ENCODE results near the gene IFNGR1. TPM values are rescaled to one million over a fixed set of nuclear protein-coding genes. Genes with fewer than 3 reads are reported as not detected.

IFNGR1 gene
- total RNA-seq, 2 donors from 2014 or later, result 65.5 to 102 TPM

DNA sequence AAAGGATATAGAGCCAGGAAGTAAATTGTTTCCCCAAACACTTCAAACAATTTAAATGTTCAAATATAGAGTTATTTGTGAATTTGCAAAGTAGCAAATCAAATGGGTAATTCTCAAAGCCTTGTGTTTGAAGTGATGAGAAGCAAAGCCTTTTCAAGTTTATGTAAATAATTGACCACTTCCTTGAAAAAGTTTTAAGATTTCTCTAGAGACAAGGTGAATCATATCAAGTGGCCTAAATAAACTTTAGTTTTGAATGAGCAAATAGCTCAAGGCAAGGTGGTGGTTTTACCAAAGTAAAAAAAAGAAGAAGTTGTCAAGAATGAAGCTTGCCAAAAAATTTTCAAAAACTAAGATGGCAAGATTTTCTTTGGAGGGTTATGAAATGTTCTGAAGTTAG is 42.6 kb upstream of the IFNGR1 start:
- H3K9me3 ChIP-seq, result no peaks in the 10 kb centered on the region
- peaks cover 5 to 25% of the 10 kb centered on the region in 2 donors for H3K4me1 ChIP-seq (ENCODE audit: control insufficient read depth in 1 of 2, low read depth in 2 of 2)
- H3K36me3 ChIP-seq, result no peaks in the 10 kb centered on the region
- ATAC-seq (ENCODE audit: insufficient number of reproducible peaks, low FRiP score, low read depth) (no peak), DNase-seq (ENCODE audit: low spot score) (no peak)
- TF ChIP-seq CTCF (IDR thresholded peaks at IDR 0.05), result no peak
- peak overlapping the region in 1 of 2 donors; percentile 20 for H3K27ac ChIP-seq
- H3K4me3 ChIP-seq, result no peak overlapping the region
- H3K27me3 ChIP-seq (replicated peaks; ENCODE audit: insufficient read depth), result no peaks in the 10 kb centered on the region

GRCh38 chr6:137261361-137261760 is 42.2 kb upstream of the IFNGR1 start:
- ATAC-seq (ENCODE audit: insufficient number of reproducible peaks, low FRiP score, low read depth), result no peak
- no peaks in the 10 kb centered on the region for H3K27me3 ChIP-seq (replicated peaks; ENCODE audit: insufficient read depth)

DNA sequence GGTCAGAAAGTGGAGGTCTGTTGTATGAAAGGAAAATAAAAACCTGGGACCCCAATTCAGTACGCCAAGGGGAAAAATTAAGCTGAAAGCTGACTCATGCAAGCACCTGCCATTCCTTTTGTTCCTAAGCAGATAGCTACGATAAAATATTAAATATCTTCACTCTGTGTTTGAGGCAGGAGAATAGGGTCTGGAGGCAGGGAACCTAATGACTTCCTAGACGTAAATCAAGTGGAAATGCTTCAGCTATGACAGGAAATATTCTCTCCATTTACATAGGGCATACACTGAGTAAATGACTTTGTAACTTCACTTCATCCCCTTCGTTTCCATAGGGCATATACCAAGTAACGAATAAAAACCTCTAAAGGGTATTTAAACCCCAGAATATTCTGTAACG is 41.0 kb upstream of the IFNGR1 start:
- Histone ChIP-seq H3K4me3 (no peak overlapping the region), H3K36me3 (no peaks in the 10 kb centered on the region), H3K4me1 (ENCODE audit: control insufficient read depth in 1 of 2, low read depth in 2 of 2) (peaks cover 5 to 25% of the 10 kb centered on the region in 2 donors), H3K27me3 (replicated peaks; ENCODE audit: insufficient read depth) (no peaks in the 10 kb centered on the region), H3K27ac (no peak overlapping the region), H3K9me3 (no peaks in the 10 kb centered on the region)
- ATAC-seq (ENCODE audit: insufficient number of reproducible peaks, low FRiP score, low read depth) (no peak), DNase-seq (ENCODE audit: low spot score) (no peak)
- TF ChIP-seq CTCF (IDR thresholded peaks at IDR 0.05), result no peak

More at GRCh38 chr6:137261361-137261760, 42.2 kb upstream of the IFNGR1 start:
- no peaks in the 10 kb centered on the region for H3K9me3 ChIP-seq
- peak overlapping the region in 1 of 2 donors; percentile 20 for H3K27ac ChIP-seq
- TF ChIP-seq CTCF (IDR thresholded peaks at IDR 0.05), result no peak
- peaks cover 5 to 25% of the 10 kb centered on the region in 2 donors for H3K4me1 ChIP-seq (ENCODE audit: control insufficient read depth in 1 of 2, low read depth in 2 of 2)
- no peaks in the 10 kb centered on the region for H3K36me3 ChIP-seq
- no peak overlapping the region for H3K4me3 ChIP-seq
- no peak for DNase-seq (ENCODE audit: low spot score)

- H3K4me3 ChIP-seq, result no peak overlapping the region
- DNase-seq (ENCODE audit: low spot score), result no peak
- peaks cover 5 to 25% of the 10 kb centered on the region in 2 donors for H3K4me1 ChIP-seq (ENCODE audit: control insufficient read depth in 1 of 2, low read depth in 2 of 2)
- ATAC-seq (ENCODE audit: insufficient number of reproducible peaks, low FRiP score, low read depth), result no peak
- H3K36me3 ChIP-seq, result no peaks in the 10 kb centered on the region
- no peak for TF ChIP-seq CTCF (IDR thresholded peaks at IDR 0.05)
- H3K9me3 ChIP-seq, result peaks cover 2% of the 10 kb centered on the region
- no peak overlapping the region for H3K27ac ChIP-seq
- no peaks in the 10 kb centered on the region for H3K27me3 ChIP-seq (replicated peaks; ENCODE audit: insufficient read depth)
These were observed 40.2 kb upstream of the IFNGR1 start for GRCh38 chr6:137259349-137259748.

- no peak for TF ChIP-seq CTCF (IDR thresholded peaks at IDR 0.05)
- H3K27ac ChIP-seq, result no peak overlapping the region
- no peak for ATAC-seq (ENCODE audit: insufficient number of reproducible peaks, low FRiP score, low read depth)
These were observed 39.0 kb upstream of the IFNGR1 start for GRCh38 chr6:137258170-137258569.

More at GRCh38 chr6:137258170-137258569, 39.0 kb upstream of the IFNGR1 start:
- H3K9me3 ChIP-seq, result peaks cover 7% of the 10 kb centered on the region
- DNase-seq (ENCODE audit: low spot score), result no peak
- H3K36me3 ChIP-seq, result no peaks in the 10 kb centered on the region
- H3K27me3 ChIP-seq (replicated peaks; ENCODE audit: insufficient read depth), result no peaks in the 10 kb centered on the region
- H3K4me1 ChIP-seq (ENCODE audit: control insufficient read depth in 1 of 2, low read depth in 2 of 2), result peaks cover 5 to 25% of the 10 kb centered on the region in 2 donors
- H3K4me3 ChIP-seq, result no peak overlapping the region
